ENCODE data around the gene ARPIN.
"Not testable (repeated sequence)": the region's sequence is repeated elsewhere in the genome, so short reads cannot be mapped to it uniquely, and the experiment has no call there.

Gene ARPIN

DNA sequence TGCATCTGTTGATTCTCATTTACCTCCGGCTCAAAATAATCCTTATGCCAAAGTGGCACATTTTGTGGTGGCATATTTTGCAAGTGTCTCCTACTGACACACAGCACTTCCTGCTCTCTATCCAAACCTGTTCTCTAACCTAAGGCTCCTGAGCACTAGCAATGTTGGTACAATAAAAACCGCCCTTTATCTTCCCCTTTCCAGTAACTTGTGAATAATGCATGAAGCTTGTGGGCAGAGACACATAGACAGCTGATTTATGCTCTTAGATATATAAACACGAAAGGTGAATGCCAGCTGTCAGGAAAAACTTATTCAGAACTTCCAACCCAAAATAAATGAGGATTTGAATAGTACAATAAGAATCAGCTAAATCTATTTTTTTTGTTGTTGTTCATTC lies 34.6 kb upstream of the ARPIN start:
- Histone ChIP-seq H4K20me1 (ENCODE audit: insufficient read depth) (no peaks in the 10 kb centered on the region), H3K27me3 (ENCODE audit: insufficient read depth, low read depth) (no peaks in the 10 kb centered on the region), H3K4me1 (ENCODE audit: low read depth, poor library complexity, severe bottlenecking) (no peaks in the 10 kb centered on the region), H3K79me2 (ENCODE audit: insufficient read depth, low read depth) (no peaks in the 10 kb centered on the region), H2AFZ (ENCODE audit: low read depth) (no peak overlapping the region), H3K36me3 (ENCODE audit: insufficient read depth) (no peaks in the 10 kb centered on the region), H3K4me3 (IDR thresholded peaks at IDR 0.05; ENCODE audit: insufficient read depth, low read depth, low read length) (no peak overlapping the region), H3K27ac (no peak overlapping the region), H3K9ac (no peak overlapping the region), H3K4me2 (no peak overlapping the region)
- TF ChIP-seq, protein P1, sequence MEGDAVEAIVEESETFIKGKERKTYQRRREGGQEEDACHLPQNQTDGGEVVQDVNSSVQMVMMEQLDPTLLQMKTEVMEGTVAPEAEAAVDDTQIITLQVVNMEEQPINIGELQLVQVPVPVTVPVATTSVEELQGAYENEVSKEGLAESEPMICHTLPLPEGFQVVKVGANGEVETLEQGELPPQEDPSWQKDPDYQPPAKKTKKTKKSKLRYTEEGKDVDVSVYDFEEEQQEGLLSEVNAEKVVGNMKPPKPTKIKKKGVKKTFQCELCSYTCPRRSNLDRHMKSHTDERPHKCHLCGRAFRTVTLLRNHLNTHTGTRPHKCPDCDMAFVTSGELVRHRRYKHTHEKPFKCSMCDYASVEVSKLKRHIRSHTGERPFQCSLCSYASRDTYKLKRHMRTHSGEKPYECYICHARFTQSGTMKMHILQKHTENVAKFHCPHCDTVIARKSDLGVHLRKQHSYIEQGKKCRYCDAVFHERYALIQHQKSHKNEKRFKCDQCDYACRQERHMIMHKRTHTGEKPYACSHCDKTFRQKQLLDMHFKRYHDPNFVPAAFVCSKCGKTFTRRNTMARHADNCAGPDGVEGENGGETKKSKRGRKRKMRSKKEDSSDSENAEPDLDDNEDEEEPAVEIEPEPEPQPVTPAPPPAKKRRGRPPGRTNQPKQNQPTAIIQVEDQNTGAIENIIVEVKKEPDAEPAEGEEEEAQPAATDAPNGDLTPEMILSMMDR (conservative IDR thresholded peaks at IDR 0.05; ENCODE audit: low read depth, low read length) = no peak

DNA sequence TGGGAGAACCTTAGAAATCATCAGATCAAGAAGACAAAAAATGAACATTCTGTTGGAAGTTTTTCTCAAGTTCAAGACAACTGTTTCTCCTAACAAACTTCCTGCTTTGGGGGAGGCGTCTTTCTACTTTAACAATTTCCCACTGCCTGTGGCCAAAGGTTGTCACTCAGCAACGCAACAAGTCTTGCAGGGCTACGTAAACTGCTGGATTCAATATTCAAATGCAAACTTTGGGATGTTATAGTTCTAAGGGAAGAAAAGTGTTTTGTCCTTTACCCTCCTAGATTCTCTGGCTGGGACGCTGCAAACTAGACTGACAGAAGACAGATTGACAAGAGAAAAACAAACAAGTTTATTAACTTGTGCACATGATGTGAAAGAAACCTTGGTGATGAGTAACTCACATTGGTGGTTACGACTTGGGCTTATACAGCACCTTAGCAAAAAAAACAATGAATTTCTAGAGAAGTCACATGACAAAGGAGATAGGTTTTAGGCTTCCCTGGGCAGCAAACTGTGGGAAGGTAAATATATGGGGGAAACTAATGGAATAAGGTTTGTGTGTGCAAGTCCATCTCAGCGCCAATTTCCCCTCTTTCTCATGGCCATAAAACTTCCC lies 34.0 kb upstream of the ARPIN start:
- no peak overlapping the region for H3K9ac ChIP-seq
- H3K4me1 ChIP-seq (ENCODE audit: low read depth, poor library complexity, severe bottlenecking) = no peaks in the 10 kb centered on the region
- H3K4me2 ChIP-seq = no peak overlapping the region
- no peak overlapping the region for H2AFZ ChIP-seq (ENCODE audit: low read depth)
- H3K4me3 ChIP-seq (IDR thresholded peaks at IDR 0.05; ENCODE audit: insufficient read depth, low read depth, low read length) = no peak overlapping the region
- H3K27ac ChIP-seq = no peak overlapping the region
- H3K27me3 ChIP-seq (ENCODE audit: insufficient read depth, low read depth) = no peaks in the 10 kb centered on the region
- no peaks in the 10 kb centered on the region for H3K36me3 ChIP-seq (ENCODE audit: insufficient read depth)
- H3K79me2 ChIP-seq (ENCODE audit: insufficient read depth, low read depth) = no peaks in the 10 kb centered on the region
- TF ChIP-seq, protein P1 (conservative IDR thresholded peaks at IDR 0.05; ENCODE audit: low read depth, low read length) = no peak
- H4K20me1 ChIP-seq (ENCODE audit: insufficient read depth) = no peaks in the 10 kb centered on the region

DNA sequence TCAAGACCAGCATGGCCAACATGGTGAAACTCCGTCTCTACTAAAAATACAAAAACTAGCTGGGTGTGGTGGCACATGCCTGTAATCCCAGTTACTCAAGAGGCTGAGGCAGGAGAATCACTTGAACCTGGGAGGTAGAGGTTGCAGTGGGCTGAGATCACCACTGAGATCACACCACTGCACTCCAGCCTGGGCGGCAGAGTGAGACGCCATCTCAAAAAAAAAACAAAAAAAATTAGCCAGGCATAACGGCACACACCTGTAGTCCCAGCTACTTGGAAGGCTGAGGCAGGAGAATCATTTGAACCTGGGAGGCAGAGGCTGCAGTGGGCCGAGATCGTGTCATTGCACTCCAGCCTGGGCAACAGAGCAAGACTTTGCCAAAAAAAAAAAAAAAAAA lies 31.0 kb upstream of the ARPIN start:
- H3K36me3 ChIP-seq (ENCODE audit: insufficient read depth); H3K4me1 ChIP-seq (ENCODE audit: low read depth, poor library complexity, severe bottlenecking); H3K27me3 ChIP-seq (ENCODE audit: insufficient read depth, low read depth); H3K9ac ChIP-seq; H3K4me2 ChIP-seq; H4K20me1 ChIP-seq (ENCODE audit: insufficient read depth); H3K79me2 ChIP-seq (ENCODE audit: insufficient read depth, low read depth); H3K4me3 ChIP-seq (IDR thresholded peaks at IDR 0.05; ENCODE audit: insufficient read depth, low read depth, low read length); H2AFZ ChIP-seq (ENCODE audit: low read depth); H3K27ac ChIP-seq: not testable (repeated sequence)

DNA sequence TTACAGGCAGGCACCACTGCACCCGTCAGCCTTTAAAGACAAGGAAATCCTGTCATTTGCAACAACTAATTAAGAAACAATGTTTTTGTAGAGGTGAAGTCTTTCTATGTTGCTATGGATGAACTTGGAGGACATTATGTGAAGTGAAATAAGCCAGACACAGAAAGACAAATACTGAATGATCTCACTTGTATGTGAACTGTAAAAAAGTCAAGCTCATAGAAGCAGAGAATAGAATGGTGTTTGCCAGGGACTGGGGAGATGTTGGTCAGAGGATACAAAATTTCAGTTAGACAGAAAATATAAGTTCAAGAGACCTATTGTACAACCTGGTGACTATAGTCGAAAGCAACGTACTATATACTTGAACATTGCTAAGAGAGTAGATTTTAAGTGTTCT lies 27.2 kb upstream of the ARPIN start:
- Histone ChIP-seq H3K4me3 (IDR thresholded peaks at IDR 0.05; ENCODE audit: insufficient read depth, low read depth, low read length) (no peak overlapping the region), H3K4me2 (no peak overlapping the region), H3K27ac (no peak overlapping the region), H2AFZ (ENCODE audit: low read depth) (no peak overlapping the region), H3K9ac (no peak overlapping the region), H4K20me1 (ENCODE audit: insufficient read depth) (no peaks in the 10 kb centered on the region), H3K79me2 (ENCODE audit: insufficient read depth, low read depth) (no peaks in the 10 kb centered on the region), H3K27me3 (ENCODE audit: insufficient read depth, low read depth) (no peaks in the 10 kb centered on the region), H3K4me1 (ENCODE audit: low read depth, poor library complexity, severe bottlenecking) (peaks cover 8% of the 10 kb centered on the region), H3K36me3 (ENCODE audit: insufficient read depth) (no peaks in the 10 kb centered on the region)
- TF ChIP-seq, protein P1 (conservative IDR thresholded peaks at IDR 0.05; ENCODE audit: low read depth, low read length) = no peak

DNA sequence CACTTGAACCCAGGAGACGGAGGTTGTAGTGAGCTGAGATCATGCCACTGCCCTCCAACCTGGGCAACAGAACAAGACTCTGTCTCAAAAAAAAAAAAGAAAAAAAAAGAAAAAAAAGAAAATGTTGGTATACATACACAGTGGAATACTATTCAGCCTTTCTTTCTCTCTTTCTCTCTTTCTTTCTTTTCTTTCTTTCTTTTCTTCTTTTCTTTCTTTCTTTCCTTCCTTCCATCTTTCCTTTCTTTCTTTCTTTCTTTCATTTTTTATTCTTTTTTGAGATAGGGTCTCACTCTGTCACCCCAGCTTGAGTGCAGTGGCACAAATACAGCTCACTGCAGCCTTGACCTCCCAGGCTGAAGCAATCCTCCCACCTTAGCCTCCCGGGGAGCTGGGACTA lies 26.6 kb upstream of the ARPIN start:
- H2AFZ ChIP-seq (ENCODE audit: low read depth); H3K4me3 ChIP-seq (IDR thresholded peaks at IDR 0.05; ENCODE audit: insufficient read depth, low read depth, low read length); H3K36me3 ChIP-seq (ENCODE audit: insufficient read depth); H3K79me2 ChIP-seq (ENCODE audit: insufficient read depth, low read depth); H3K27me3 ChIP-seq (ENCODE audit: insufficient read depth, low read depth); H3K9ac ChIP-seq; H3K4me1 ChIP-seq (ENCODE audit: low read depth, poor library complexity, severe bottlenecking); H3K4me2 ChIP-seq; H3K27ac ChIP-seq; H4K20me1 ChIP-seq (ENCODE audit: insufficient read depth): not testable (repeated sequence)
